ENCODE data around the gene CTPS2.

CTPS2 gene

GRCh38 chrX:16695079-16695676 lies 17.3 kb downstream of the CTPS2 start:
- Mint-ChIP-seq H3K4me3 (no peak overlapping the region), H3K9me3 (no peaks in the 10 kb centered on the region), H3K36me3 (ENCODE audit: low read depth) (peaks cover 77% of the 10 kb centered on the region), H3K4me1 (peaks cover 6% of the 10 kb centered on the region), H3K27ac (no peak overlapping the region), H3K27me3 (ENCODE audit: low read depth, poor library complexity) (no peaks in the 10 kb centered on the region)
- peak; percentile 81 for DNase-seq
- peak; percentile 95 for TF ChIP-seq CTCF (IDR thresholded peaks at IDR 0.05)

GRCh38 chrX:16687514-16687913 lies 25.0 kb downstream of the CTPS2 start:
- H3K27ac Mint-ChIP-seq = no peak overlapping the region

GRCh38 chrX:16683007-16683664 lies 29.3 kb downstream of the CTPS2 start:
- H3K4me1 Mint-ChIP-seq = no peaks in the 10 kb centered on the region
- H3K9me3 Mint-ChIP-seq = no peaks in the 10 kb centered on the region
- TF ChIP-seq CTCF (IDR thresholded peaks at IDR 0.05) = no peak
- H3K36me3 Mint-ChIP-seq (ENCODE audit: low read depth) = peaks cover 86% of the 10 kb centered on the region
- no peak overlapping the region for H3K4me3 Mint-ChIP-seq
- no peak overlapping the region for H3K27ac Mint-ChIP-seq
- no peak for DNase-seq
- H3K27me3 Mint-ChIP-seq (ENCODE audit: low read depth, poor library complexity) = no peaks in the 10 kb centered on the region

More at GRCh38 chrX:16687514-16687913, 25.0 kb downstream of the CTPS2 start:
- no peak for TF ChIP-seq CTCF (IDR thresholded peaks at IDR 0.05)
- H3K36me3 Mint-ChIP-seq (ENCODE audit: low read depth) = peaks cover 82% of the 10 kb centered on the region
- no peaks in the 10 kb centered on the region for H3K27me3 Mint-ChIP-seq (ENCODE audit: low read depth, poor library complexity)
- peaks cover 6% of the 10 kb centered on the region for H3K4me1 Mint-ChIP-seq
- H3K9me3 Mint-ChIP-seq = no peaks in the 10 kb centered on the region
- H3K4me3 Mint-ChIP-seq = no peak overlapping the region
- no peak for DNase-seq

- peak overlapping the region; percentile 63 for H3K27ac Mint-ChIP-seq
- DNase-seq = no peak
- H3K4me3 Mint-ChIP-seq = no peak overlapping the region
- TF ChIP-seq CTCF (IDR thresholded peaks at IDR 0.05) = no peak
- H3K9me3 Mint-ChIP-seq = no peaks in the 10 kb centered on the region
- peaks cover 90% of the 10 kb centered on the region for H3K36me3 Mint-ChIP-seq (ENCODE audit: low read depth)
- no peaks in the 10 kb centered on the region for H3K4me1 Mint-ChIP-seq
- H3K27me3 Mint-ChIP-seq (ENCODE audit: low read depth, poor library complexity) = no peaks in the 10 kb centered on the region
These were observed 33.8 kb downstream of the CTPS2 start for GRCh38 chrX:16678689-16679088.

GRCh38 chrX:16671005-16671404 lies 41.5 kb downstream of the CTPS2 start:
- H3K27ac Mint-ChIP-seq = no peak overlapping the region
- DNase-seq = peak; percentile 6

More at GRCh38 chrX:16671005-16671404, 41.5 kb downstream of the CTPS2 start:
- Mint-ChIP-seq H3K36me3 (ENCODE audit: low read depth) (peaks cover 84% of the 10 kb centered on the region), H3K4me1 (no peaks in the 10 kb centered on the region), H3K4me3 (no peak overlapping the region), H3K9me3 (no peaks in the 10 kb centered on the region), H3K27me3 (ENCODE audit: low read depth, poor library complexity) (no peaks in the 10 kb centered on the region)
- peak; percentile 33 for TF ChIP-seq CTCF (IDR thresholded peaks at IDR 0.05)

All from nephron progenitor cell (in vitro differentiated cells).